HepG2 (cell line): Measurements from ENCODE around the gene ADPRS. TPM values are rescaled to one million over a fixed set of nuclear protein-coding genes. Genes with fewer than 3 reads are reported as not detected.

Experiments used
- CBFB ChIP-seq: sonication (generic); formaldehyde crosslinking; IDR thresholded peaks from 2 replicates; pipeline ENCODE4 v1.4.0; 2020; ENCODE audit warnings: missing genetic modification reagents
- HNF4A ChIP-seq: sonication (generic); formaldehyde crosslinking; IDR thresholded peaks from 2 replicates; pipeline ENCODE4 v1.4.0; 2020; ENCODE audit warnings: missing genetic modification reagents
- IRF2 ChIP-seq: IDR thresholded peaks from 2 replicates; pipeline ENCODE4 v1.6.1; 2018; ENCODE audit warnings: missing genetic modification reagents, missing compliant biosample characterization
- SALL2 ChIP-seq: sonication (generic); formaldehyde crosslinking; IDR thresholded peaks from 2 replicates; pipeline ENCODE4 v1.8.1; 2023; ENCODE audit warnings: mild to moderate bottlenecking, missing genetic modification reagents, inconsistent platforms
- SIN3B ChIP-seq: fragments of 150-350 bp; IDR thresholded peaks from 2 replicates; pipeline ENCODE4 v1.6.1; 2014; ENCODE audit warnings: low read length
- SP5 ChIP-seq: IDR thresholded peaks from 2 replicates; pipeline ENCODE4 v1.6.1; 2016; ENCODE audit warnings: low read depth, borderline replicate concordance
- SRSF9 ChIP-seq: fragments of 200-400 bp; formaldehyde crosslinking; IDR thresholded peaks from 2 replicates; pipeline ENCODE4 v1.6.1; 2018; ENCODE audit warnings: borderline replicate concordance, mild to moderate bottlenecking, low read depth, low read length; ENCODE audit not compliant: insufficient read depth, poor library complexity, severe bottlenecking
- ZNF274 ChIP-seq: sonication (generic); formaldehyde crosslinking; IDR thresholded peaks from 2 replicates; pipeline ENCODE4 v1.5.1; 2020; ENCODE audit warnings: mild to moderate bottlenecking, missing genetic modification reagents
- ZNF333 ChIP-seq: sonication (generic); formaldehyde crosslinking; IDR thresholded peaks from 2 replicates; pipeline ENCODE4 v1.4.0; 2020; ENCODE audit warnings: mild to moderate bottlenecking, missing genetic modification reagents, borderline replicate concordance
- ZNF510 ChIP-seq: sonication (generic); formaldehyde crosslinking; IDR thresholded peaks from 2 replicates; pipeline ENCODE4 v1.4.0; 2020; ENCODE audit warnings: low read depth, mild to moderate bottlenecking, missing genetic modification reagents
- polyA plus RNA-seq, 8 experiments: library from polyadenylated mRNA; depleted of rRNA in 3 of 8; stranded (reverse) in 7 of 8; unstranded in 1 of 8; fragments of >200 nt; fragmentation: Illumina TruSeq in 4 of 8; extraction: Trizol in 4 of 8; gene quantifications; 2 replicates each; pipeline versions ENCODE4 v1.2.1 to v1.2.3, GENCODE V29; 2011 to 2016; ENCODE audit warnings: low read depth in 4 of 8, missing spikeins in 1 of 8, mixed read lengths in 1 of 8; ENCODE audit not compliant: insufficient read depth in 1 of 8
- total RNA-seq, 5 experiments: library from RNA; depleted of rRNA; stranded (reverse); fragments of >200 nt; fragmentation: Illumina TruSeq; extraction: Trizol; gene quantifications; 2 replicates each; pipeline ENCODE4 v1.2.3, GENCODE V29; 2016; ENCODE audit warnings: low read depth in 1 of 5
- TF ChIP-seq, protein P1 (sequence below): sonication (generic); formaldehyde crosslinking; IDR thresholded peaks from 2 replicates; pipeline ENCODE4 v1.4.0; 2020; ENCODE audit warnings: missing genetic modification reagents
- TF ChIP-seq, protein P2 (sequence below): sonication (generic); formaldehyde crosslinking; IDR thresholded peaks from 2 replicates; pipeline ENCODE4 v1.4.0; 2020; ENCODE audit warnings: missing genetic modification reagents
- TF ChIP-seq, protein P3 (sequence below): sonication (generic); formaldehyde crosslinking; conservative IDR thresholded peaks from 2 replicates; pipeline ENCODE4 v1.4.0; 2020; ENCODE audit warnings: mild to moderate bottlenecking, missing genetic modification reagents, moderate library complexity
- TF ChIP-seq, protein P4 (sequence below): sonication (generic); formaldehyde crosslinking; IDR thresholded peaks from 2 replicates; pipeline ENCODE4 v1.5.0; 2020; ENCODE audit warnings: missing genetic modification reagents
- TF ChIP-seq, protein P5 (sequence below): sonication (generic); formaldehyde crosslinking; IDR thresholded peaks from 2 replicates; pipeline ENCODE4 v1.5.1; 2020; ENCODE audit warnings: mild to moderate bottlenecking, missing genetic modification reagents, moderate library complexity

The ADPRS gene
- total and polyA plus RNA-seq, 2 of the 13 experiments (the other 11 are each of a cell fraction or from before 2014, with no cell fraction given): 30.6 to 36.4 TPM

DNA sequence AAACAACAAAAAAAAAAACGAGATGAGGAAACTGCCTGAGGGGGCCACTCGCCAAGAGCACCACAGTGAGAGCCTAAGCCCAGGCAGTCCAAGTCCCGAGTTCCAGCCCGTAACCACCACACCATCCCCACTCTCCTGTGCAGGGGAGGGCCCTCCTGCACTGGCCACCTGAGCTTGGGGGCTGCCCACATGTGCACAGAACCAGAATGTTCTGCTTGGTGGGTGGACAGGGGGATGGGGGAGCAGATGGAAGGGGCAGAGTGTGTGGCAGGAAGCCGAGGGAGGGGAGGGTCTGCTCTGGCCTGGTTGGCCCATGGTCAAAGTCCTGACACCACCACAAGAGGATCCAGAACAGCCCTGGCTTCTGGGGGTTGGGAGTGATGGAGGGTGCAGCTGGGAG lies 17.6 kb downstream of the ADPRS start (continued):
- no peak for TF ChIP-seq SRSF9
- TF ChIP-seq ZNF274 (CRISPR knock-in tag): no peak
- TF ChIP-seq ZNF510 (CRISPR knock-in tag): no peak
- no peak for TF ChIP-seq IRF2 (CRISPR knock-in tag)
- TF ChIP-seq, protein P1, sequence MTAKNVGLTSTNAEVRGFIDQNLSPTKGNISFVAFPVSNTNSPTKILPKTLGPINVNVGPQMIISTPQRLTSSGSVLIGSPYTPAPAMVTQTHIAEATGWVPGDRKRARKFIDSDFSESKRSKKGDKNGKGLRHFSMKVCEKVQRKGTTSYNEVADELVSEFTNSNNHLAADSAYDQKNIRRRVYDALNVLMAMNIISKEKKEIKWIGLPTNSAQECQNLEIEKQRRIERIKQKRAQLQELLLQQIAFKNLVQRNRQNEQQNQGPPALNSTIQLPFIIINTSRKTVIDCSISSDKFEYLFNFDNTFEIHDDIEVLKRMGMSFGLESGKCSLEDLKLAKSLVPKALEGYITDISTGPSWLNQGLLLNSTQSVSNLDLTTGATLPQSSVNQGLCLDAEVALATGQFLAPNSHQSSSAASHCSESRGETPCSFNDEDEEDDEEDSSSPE (CRISPR knock-in tag): no peak
- no peak for TF ChIP-seq SALL2
- no peak for TF ChIP-seq CBFB (CRISPR knock-in tag)
- TF ChIP-seq SP5 (CRISPR knock-in tag): no peak
- TF ChIP-seq, protein P2, sequence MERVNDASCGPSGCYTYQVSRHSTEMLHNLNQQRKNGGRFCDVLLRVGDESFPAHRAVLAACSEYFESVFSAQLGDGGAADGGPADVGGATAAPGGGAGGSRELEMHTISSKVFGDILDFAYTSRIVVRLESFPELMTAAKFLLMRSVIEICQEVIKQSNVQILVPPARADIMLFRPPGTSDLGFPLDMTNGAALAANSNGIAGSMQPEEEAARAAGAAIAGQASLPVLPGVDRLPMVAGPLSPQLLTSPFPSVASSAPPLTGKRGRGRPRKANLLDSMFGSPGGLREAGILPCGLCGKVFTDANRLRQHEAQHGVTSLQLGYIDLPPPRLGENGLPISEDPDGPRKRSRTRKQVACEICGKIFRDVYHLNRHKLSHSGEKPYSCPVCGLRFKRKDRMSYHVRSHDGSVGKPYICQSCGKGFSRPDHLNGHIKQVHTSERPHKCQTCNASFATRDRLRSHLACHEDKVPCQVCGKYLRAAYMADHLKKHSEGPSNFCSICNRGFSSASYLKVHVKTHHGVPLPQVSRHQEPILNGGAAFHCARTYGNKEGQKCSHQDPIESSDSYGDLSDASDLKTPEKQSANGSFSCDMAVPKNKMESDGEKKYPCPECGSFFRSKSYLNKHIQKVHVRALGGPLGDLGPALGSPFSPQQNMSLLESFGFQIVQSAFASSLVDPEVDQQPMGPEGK (CRISPR knock-in tag): peak; percentile 31; the same call in 1 of the 2 replicates
- TF ChIP-seq, protein P3, sequence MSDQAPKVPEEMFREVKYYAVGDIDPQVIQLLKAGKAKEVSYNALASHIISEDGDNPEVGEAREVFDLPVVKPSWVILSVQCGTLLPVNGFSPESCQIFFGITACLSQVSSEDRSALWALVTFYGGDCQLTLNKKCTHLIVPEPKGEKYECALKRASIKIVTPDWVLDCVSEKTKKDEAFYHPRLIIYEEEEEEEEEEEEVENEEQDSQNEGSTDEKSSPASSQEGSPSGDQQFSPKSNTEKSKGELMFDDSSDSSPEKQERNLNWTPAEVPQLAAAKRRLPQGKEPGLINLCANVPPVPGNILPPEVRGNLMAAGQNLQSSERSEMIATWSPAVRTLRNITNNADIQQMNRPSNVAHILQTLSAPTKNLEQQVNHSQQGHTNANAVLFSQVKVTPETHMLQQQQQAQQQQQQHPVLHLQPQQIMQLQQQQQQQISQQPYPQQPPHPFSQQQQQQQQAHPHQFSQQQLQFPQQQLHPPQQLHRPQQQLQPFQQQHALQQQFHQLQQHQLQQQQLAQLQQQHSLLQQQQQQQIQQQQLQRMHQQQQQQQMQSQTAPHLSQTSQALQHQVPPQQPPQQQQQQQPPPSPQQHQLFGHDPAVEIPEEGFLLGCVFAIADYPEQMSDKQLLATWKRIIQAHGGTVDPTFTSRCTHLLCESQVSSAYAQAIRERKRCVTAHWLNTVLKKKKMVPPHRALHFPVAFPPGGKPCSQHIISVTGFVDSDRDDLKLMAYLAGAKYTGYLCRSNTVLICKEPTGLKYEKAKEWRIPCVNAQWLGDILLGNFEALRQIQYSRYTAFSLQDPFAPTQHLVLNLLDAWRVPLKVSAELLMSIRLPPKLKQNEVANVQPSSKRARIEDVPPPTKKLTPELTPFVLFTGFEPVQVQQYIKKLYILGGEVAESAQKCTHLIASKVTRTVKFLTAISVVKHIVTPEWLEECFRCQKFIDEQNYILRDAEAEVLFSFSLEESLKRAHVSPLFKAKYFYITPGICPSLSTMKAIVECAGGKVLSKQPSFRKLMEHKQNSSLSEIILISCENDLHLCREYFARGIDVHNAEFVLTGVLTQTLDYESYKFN (CRISPR knock-in tag): peak; percentile 53; the same call in 1 of the 2 replicates
- TF ChIP-seq, protein P4, sequence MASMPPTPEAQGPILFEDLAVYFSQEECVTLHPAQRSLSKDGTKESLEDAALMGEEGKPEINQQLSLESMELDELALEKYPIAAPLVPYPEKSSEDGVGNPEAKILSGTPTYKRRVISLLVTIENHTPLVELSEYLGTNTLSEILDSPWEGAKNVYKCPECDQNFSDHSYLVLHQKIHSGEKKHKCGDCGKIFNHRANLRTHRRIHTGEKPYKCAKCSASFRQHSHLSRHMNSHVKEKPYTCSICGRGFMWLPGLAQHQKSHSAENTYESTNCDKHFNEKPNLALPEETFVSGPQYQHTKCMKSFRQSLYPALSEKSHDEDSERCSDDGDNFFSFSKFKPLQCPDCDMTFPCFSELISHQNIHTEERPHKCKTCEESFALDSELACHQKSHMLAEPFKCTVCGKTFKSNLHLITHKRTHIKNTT (CRISPR knock-in tag): no peak
- TF ChIP-seq HNF4A (CRISPR knock-in tag): peak; percentile 47; the same call in 1 of the 2 replicates
- TF ChIP-seq ZNF333 (CRISPR knock-in tag): no peak
- TF ChIP-seq SIN3B: no peak
- TF ChIP-seq, protein P5, sequence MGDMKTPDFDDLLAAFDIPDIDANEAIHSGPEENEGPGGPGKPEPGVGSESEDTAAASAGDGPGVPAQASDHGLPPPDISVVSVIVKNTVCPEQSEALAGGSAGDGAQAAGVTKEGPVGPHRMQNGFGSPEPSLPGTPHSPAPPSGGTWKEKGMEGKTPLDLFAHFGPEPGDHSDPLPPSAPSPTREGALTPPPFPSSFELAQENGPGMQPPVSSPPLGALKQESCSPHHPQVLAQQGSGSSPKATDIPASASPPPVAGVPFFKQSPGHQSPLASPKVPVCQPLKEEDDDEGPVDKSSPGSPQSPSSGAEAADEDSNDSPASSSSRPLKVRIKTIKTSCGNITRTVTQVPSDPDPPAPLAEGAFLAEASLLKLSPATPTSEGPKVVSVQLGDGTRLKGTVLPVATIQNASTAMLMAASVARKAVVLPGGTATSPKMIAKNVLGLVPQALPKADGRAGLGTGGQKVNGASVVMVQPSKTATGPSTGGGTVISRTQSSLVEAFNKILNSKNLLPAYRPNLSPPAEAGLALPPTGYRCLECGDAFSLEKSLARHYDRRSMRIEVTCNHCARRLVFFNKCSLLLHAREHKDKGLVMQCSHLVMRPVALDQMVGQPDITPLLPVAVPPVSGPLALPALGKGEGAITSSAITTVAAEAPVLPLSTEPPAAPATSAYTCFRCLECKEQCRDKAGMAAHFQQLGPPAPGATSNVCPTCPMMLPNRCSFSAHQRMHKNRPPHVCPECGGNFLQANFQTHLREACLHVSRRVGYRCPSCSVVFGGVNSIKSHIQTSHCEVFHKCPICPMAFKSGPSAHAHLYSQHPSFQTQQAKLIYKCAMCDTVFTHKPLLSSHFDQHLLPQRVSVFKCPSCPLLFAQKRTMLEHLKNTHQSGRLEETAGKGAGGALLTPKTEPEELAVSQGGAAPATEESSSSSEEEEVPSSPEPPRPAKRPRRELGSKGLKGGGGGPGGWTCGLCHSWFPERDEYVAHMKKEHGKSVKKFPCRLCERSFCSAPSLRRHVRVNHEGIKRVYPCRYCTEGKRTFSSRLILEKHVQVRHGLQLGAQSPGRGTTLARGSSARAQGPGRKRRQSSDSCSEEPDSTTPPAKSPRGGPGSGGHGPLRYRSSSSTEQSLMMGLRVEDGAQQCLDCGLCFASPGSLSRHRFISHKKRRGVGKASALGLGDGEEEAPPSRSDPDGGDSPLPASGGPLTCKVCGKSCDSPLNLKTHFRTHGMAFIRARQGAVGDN: peak; percentile 73
